Adrenal gland (tissue), 5 donors: ENCODE measurements around the gene FAM174C.

Source experiments
- CTCF ChIP-seq, 6 experiments: fragments of 450-650 bp in 4 of 6; fragments of 200-600 bp in 2 of 6; sonication (generic) in 1 of 6; IDR thresholded peaks; 1 replicate in 5 of 6; 2 replicates in 1 of 6; pipeline versions ENCODE4 v1.5.1 to v1.8.0; 2016 to 2021; ENCODE audit warnings: antibody characterized with exemption in 6 of 6, mild to moderate bottlenecking in 2 of 6, moderate library complexity in 1 of 6
- POLR2A ChIP-seq, 2 donors: fragments of 450-650 bp; IDR thresholded peaks; one replicate each; pipeline ENCODE4 v1.6.1; 2017; ENCODE audit warnings: antibody characterized with exemption in 2 of 2, mild to moderate bottlenecking in 2 of 2, moderate library complexity in 1 of 2
- donor health status: DM: no; HTN: no; CAD: no.

GRCh38 chr19:1321539-1321938 is 46.2 kb downstream of the FAM174C start:
- TF ChIP-seq CTCF (IDR thresholded peaks at IDR 0.05), result no peak
- TF ChIP-seq POLR2A (IDR thresholded peaks at IDR 0.05), result no peak
